Duodenal mucosa (tissue), 2 donors: ENCODE measurements around the gene BCL2A1.
"Not testable (repeated sequence)": the region's sequence is repeated elsewhere in the genome, so short reads cannot be mapped to it uniquely, and the experiment has no call there.

Experiments
- H3K27ac ChIP-seq: one replicate; pipeline ENCODE4 v1.7.0; 2013; ENCODE audit warnings: low read depth, low read length
- H3K27me3 ChIP-seq, 2 donors: one replicate each; pipeline ENCODE4 v1.7.0; 2013; ENCODE audit warnings: low read length in 2 of 2, control low read depth in 1 of 2; ENCODE audit not compliant: insufficient read depth in 2 of 2, control insufficient read depth in 1 of 2
- H3K36me3 ChIP-seq, 2 donors: one replicate each; pipeline ENCODE4 v1.7.0; 2013; ENCODE audit warnings: low read length in 2 of 2, control low read depth in 1 of 2; ENCODE audit not compliant: insufficient read depth in 2 of 2, control insufficient read depth in 1 of 2
- H3K4me1 ChIP-seq, 2 donors: one replicate each; pipeline ENCODE4 v1.7.0; 2013; ENCODE audit warnings: low read length in 2 of 2, control low read depth in 1 of 2; ENCODE audit not compliant: insufficient read depth in 2 of 2, control insufficient read depth in 1 of 2
- H3K4me3 ChIP-seq, 2 donors: one replicate each; pipeline ENCODE4 v1.7.0; 2013; ENCODE audit warnings: low read length in 2 of 2, low read depth in 1 of 2
- H3K9ac ChIP-seq, 2 donors: one replicate each; pipeline ENCODE4 v1.7.0; 2013; ENCODE audit warnings: low read length in 2 of 2, low read depth in 1 of 2
- H3K9me3 ChIP-seq, 2 donors: one replicate each; pipeline ENCODE4 v1.7.0; 2013; ENCODE audit warnings: low read length in 2 of 2, control low read depth in 1 of 2; ENCODE audit not compliant: control insufficient read depth in 1 of 2

Gene BCL2A1

GRCh38 chr15:80011041-80011523 is 40.1 kb upstream of the BCL2A1 start:
- not testable (repeated sequence) for H3K36me3 ChIP-seq, H3K27me3 ChIP-seq, H3K9me3 ChIP-seq, H3K4me3 ChIP-seq, H3K9ac ChIP-seq, H3K27ac ChIP-seq, H3K4me1 ChIP-seq

- no peaks in the 10 kb centered on the region for H3K9me3 ChIP-seq
- no peak overlapping the region for H3K9ac ChIP-seq
- no peaks in the 10 kb centered on the region for H3K36me3 ChIP-seq
- H3K4me3 ChIP-seq: no peak overlapping the region
- H3K4me1 ChIP-seq: no peaks in the 10 kb centered on the region
- no peak overlapping the region for H3K27ac ChIP-seq
- no peaks in the 10 kb centered on the region for H3K27me3 ChIP-seq
Observed at GRCh38 chr15:80010131-80010673, 39.2 kb upstream of the BCL2A1 start.

GRCh38 chr15:80007532-80007931 is 36.5 kb upstream of the BCL2A1 start:
- H3K36me3 ChIP-seq: no peaks in the 10 kb centered on the region
- H3K9me3 ChIP-seq: no peaks in the 10 kb centered on the region
- no peaks in the 10 kb centered on the region for H3K27me3 ChIP-seq
- no peaks in the 10 kb centered on the region for H3K4me1 ChIP-seq
- H3K4me3 ChIP-seq: no peak overlapping the region
- no peak overlapping the region for H3K27ac ChIP-seq
- no peak overlapping the region for H3K9ac ChIP-seq

GRCh38 chr15:80006946-80007345 is 36.0 kb upstream of the BCL2A1 start:
- no peak overlapping the region for H3K27ac ChIP-seq
- no peaks in the 10 kb centered on the region for H3K27me3 ChIP-seq
- H3K4me3 ChIP-seq: no peak overlapping the region
- H3K9me3 ChIP-seq: no peaks in the 10 kb centered on the region
- H3K4me1 ChIP-seq: no peaks in the 10 kb centered on the region
- no peaks in the 10 kb centered on the region for H3K36me3 ChIP-seq
- H3K9ac ChIP-seq: no peak overlapping the region

- Histone ChIP-seq H3K27me3 (no peaks in the 10 kb centered on the region), H3K4me1 (no peaks in the 10 kb centered on the region), H3K36me3 (no peaks in the 10 kb centered on the region), H3K9ac (no peak overlapping the region), H3K9me3 (no peaks in the 10 kb centered on the region), H3K4me3 (no peak overlapping the region), H3K27ac (no peak overlapping the region)
Observed at GRCh38 chr15:80003934-80004472, 33.0 kb upstream of the BCL2A1 start.

GRCh38 chr15:80003171-80003570 is 32.2 kb upstream of the BCL2A1 start:
- no peaks in the 10 kb centered on the region for H3K4me1 ChIP-seq
- H3K36me3 ChIP-seq: no peaks in the 10 kb centered on the region
- no peak overlapping the region for H3K4me3 ChIP-seq
- H3K27ac ChIP-seq: no peak overlapping the region
- H3K9ac ChIP-seq: no peak overlapping the region
- no peaks in the 10 kb centered on the region for H3K27me3 ChIP-seq
- H3K9me3 ChIP-seq: no peaks in the 10 kb centered on the region

GRCh38 chr15:80002267-80002666 is 31.3 kb upstream of the BCL2A1 start:
- H3K27me3 ChIP-seq: no peaks in the 10 kb centered on the region
- H3K4me1 ChIP-seq: no peaks in the 10 kb centered on the region
- H3K9me3 ChIP-seq: no peaks in the 10 kb centered on the region
- H3K27ac ChIP-seq: no peak overlapping the region
- no peaks in the 10 kb centered on the region for H3K36me3 ChIP-seq
- H3K9ac ChIP-seq: no peak overlapping the region
- H3K4me3 ChIP-seq: no peak overlapping the region

- Histone ChIP-seq H3K4me3 (no peak overlapping the region), H3K9me3 (no peaks in the 10 kb centered on the region), H3K4me1 (peaks cover 0 to 2% of the 10 kb centered on the region in 2 donors), H3K36me3 (no peaks in the 10 kb centered on the region), H3K27ac (no peak overlapping the region), H3K27me3 (no peaks in the 10 kb centered on the region), H3K9ac (no peak overlapping the region)
Observed at GRCh38 chr15:79994615-79995014, 23.6 kb upstream of the BCL2A1 start.

GRCh38 chr15:79991826-79992225 is 20.8 kb upstream of the BCL2A1 start:
- no peaks in the 10 kb centered on the region for H3K36me3 ChIP-seq
- H3K9ac ChIP-seq: no peak overlapping the region
- H3K9me3 ChIP-seq: no peaks in the 10 kb centered on the region
- H3K27me3 ChIP-seq: no peaks in the 10 kb centered on the region
- no peak overlapping the region for H3K27ac ChIP-seq
- H3K4me3 ChIP-seq: no peak overlapping the region
- H3K4me1 ChIP-seq: peaks cover 0 to 2% of the 10 kb centered on the region in 2 donors

- H3K4me1 ChIP-seq: peaks cover 0 to 2% of the 10 kb centered on the region in 2 donors
- H3K27ac ChIP-seq: no peak overlapping the region
- H3K9me3 ChIP-seq: no peaks in the 10 kb centered on the region
- H3K27me3 ChIP-seq: no peaks in the 10 kb centered on the region
- H3K36me3 ChIP-seq: no peaks in the 10 kb centered on the region
- H3K4me3 ChIP-seq: no peak overlapping the region
- no peak overlapping the region for H3K9ac ChIP-seq
Observed at GRCh38 chr15:79990997-79991334, 20.0 kb upstream of the BCL2A1 start.
